Erythroblast (primary cell): Measurements from ENCODE around the gene ATP9A.
A peak's percentile ranks its signal among the peaks of the same experiment; 100 is the strongest.

ENCODE experiments used
- DNase-seq, 2 experiments: peaks; one replicate each; lab custom pipeline; 2025; lab: John Stamatoyannopoulos, UW
- GATA1 ChIP-seq: IDR thresholded peaks from 2 replicates; pipeline ENCODE4 v1.6.1; 2011; ENCODE audit warnings: low read depth, mild to moderate bottlenecking, control low read depth, low read length, moderate library complexity
- POLR2A ChIP-seq: IDR thresholded peaks from 2 replicates; pipeline ENCODE4 v1.6.1; 2011; ENCODE audit warnings: mild to moderate bottlenecking, low read length

The ATP9A gene

GRCh38 chr20:51629399-51630058 is 138.7 kb downstream of the ATP9A start:
- DNase-seq: no peak
- TF ChIP-seq GATA1: no peak
- TF ChIP-seq POLR2A: no peak

- TF ChIP-seq GATA1: no peak
- TF ChIP-seq POLR2A: no peak
- no peak for DNase-seq
Measured at GRCh38 chr20:51628533-51629398, 139.4 kb downstream of the ATP9A start.

GRCh38 chr20:51627586-51627985 is 140.6 kb downstream of the ATP9A start:
- no peak for TF ChIP-seq POLR2A
- TF ChIP-seq GATA1: no peak
- no peak for DNase-seq

- no peak for DNase-seq
- no peak for TF ChIP-seq GATA1
- TF ChIP-seq POLR2A: no peak
Measured at GRCh38 chr20:51625105-51625504, 143.1 kb downstream of the ATP9A start.

GRCh38 chr20:51624157-51624731 is 143.9 kb downstream of the ATP9A start:
- peak; percentile 66 to 78 for DNase-seq

GRCh38 chr20:51623255-51623654 is 144.9 kb downstream of the ATP9A start:
- DNase-seq: no peak
- TF ChIP-seq POLR2A: no peak
- no peak for TF ChIP-seq GATA1

More at GRCh38 chr20:51624157-51624731, 143.9 kb downstream of the ATP9A start:
- no peak for TF ChIP-seq GATA1
- no peak for TF ChIP-seq POLR2A

DNA sequence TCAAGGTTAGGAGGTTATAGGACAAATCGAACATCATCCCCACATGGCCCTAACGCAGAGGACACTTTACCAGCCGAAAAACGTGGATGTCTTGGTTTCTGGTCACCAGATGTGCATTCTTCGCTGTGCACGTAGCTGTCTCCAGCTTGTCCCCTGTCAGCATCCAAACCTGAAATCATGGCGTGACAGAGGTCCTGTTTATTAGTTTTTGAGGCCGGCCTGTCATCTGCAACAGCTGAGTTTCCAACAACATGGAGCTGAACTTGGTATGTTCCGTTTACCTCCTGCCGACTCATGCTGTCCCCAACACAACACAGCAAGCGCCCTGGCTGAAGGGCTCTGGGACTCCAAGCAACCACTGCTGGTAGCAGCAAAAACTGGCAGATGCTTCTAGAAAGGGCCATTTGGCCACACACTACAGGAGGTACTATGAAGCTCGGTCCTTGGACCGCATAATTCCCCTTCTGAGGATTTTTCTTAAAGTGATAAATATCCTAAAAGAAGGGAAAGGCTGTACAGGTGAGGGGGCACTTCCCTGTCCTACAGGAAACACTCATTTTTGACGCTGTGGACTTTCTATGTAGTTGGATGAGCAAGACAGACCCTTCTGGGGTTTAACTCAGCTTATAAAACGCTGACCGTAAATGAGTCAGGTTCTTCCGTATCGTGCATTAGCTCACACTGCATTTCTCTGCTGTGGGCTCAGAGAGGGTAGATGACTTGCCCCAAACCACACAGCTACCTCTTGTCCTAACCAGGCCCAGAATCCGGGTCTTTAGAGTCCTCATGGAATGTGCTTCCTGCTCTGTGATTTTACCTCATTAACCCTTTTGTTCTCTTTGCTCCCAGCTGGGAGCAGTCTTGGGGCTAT is 146.0 kb downstream of the ATP9A start:
- DNase-seq: no peak
- TF ChIP-seq GATA1 (no peak), POLR2A (no peak)

DNA sequence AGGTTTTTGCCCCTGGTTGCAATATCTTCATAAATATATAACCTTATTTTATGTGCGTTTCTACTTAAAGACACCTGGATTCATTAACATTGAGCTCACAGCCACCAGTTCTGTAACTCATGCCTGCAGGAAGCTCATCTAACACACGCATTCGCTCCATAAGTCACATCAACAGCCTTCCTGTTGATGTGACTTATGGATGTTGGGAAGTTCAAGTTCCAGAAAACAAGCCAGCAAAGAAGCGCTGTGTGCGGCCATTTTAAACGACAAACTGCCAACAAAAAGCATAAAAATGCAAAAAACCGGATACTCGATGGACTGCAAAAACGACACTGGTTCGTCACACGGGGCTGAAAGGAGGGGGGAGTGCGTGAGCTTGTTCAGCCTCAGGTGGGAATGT is 147.8 kb downstream of the ATP9A start:
- DNase-seq: no peak
- TF ChIP-seq GATA1 (no peak), POLR2A (no peak)

DNA sequence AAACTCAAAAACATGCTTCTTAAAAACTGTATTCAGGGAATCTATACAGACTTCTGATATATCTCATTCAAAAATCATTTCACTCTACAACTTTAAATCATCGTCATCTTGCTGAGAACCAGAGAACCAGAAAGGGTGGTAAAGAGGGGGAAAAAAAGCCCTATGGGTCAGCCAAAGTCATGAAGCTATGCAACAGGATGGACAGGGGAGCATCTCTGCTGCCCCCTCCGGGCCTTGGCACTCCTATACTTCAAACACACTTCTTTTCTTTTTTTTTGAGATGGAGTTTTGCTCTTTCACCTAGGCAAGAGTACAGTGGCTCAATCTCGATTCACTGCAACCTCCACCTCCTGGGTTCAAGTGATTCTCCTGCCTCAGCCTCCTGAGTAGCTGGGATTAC is 152.1 kb downstream of the ATP9A start:
- TF ChIP-seq POLR2A: no peak
- TF ChIP-seq GATA1: no peak

DNA sequence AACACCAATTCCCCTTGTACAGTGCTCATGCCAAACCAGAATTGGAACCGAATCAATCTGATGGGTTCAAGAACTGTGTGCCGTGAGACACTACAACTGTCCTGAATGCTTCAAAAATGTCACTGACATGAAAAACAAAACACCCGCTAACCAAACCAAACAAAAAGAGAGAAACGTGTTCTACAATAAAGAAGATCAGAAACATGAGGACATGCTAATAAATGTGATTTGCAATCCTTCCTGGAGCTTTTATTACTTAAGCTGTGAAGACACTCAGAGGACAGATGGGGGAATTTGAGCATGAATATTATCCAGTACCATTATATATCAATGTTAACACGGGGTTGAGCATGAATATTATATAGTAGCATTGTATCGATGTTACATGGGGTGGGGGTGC is 153.5 kb downstream of the ATP9A start:
- TF ChIP-seq POLR2A: no peak
- DNase-seq: no peak

More for the DNA sequence above, 152.1 kb downstream of the ATP9A start:
- DNase-seq: peak in 1 of 2 experiments; percentile 4

DNA sequence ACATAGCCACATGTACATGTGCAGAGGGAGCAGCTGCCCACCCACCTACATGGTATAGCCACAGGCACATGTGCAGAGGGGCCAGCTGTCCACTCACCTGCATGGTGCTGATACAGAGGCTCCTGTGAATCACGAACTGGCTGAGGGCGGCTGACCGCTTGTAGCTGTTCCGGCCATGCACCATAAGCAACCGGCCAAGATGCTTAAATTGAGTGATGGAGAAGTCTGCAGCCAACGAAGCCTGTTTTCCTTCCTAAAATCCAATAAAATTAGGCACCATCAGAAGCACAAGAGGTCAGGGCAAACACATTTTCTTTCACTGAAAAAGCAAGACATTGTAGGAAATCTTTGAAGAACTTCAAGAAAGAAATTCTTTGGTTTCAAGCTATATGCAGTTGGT is 154.6 kb downstream of the ATP9A start:
- no peak for DNase-seq
- TF ChIP-seq GATA1 (no peak), POLR2A (no peak)

GRCh38 chr20:51612896-51613295 is 155.3 kb downstream of the ATP9A start:
- no peak for DNase-seq
- TF ChIP-seq POLR2A: no peak
- no peak for TF ChIP-seq GATA1

DNA sequence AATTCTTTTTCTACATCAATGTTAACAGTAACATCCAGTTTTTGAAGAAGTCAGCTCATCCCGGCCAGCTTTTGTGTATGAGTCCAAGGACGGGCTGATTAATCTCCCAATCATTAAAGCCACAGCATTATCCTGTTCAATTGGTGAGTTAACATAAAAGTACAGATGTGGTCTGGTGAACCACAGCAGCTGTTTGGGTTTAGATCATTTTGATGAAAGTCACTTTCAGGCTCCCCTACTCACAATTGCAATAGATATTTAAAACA is 156.6 kb downstream of the ATP9A start:
- DNase-seq: no peak
- TF ChIP-seq POLR2A: no peak
- TF ChIP-seq GATA1: no peak
